GM19035 (cell line): ENCODE measurements around the gene ADSL.
A peak's percentile ranks its signal among the peaks of the same experiment; 100 is the strongest.
"Not testable (repeated sequence)": the region's sequence is repeated elsewhere in the genome, so short reads cannot be mapped to it uniquely, and the experiment has no call there.

Experiments used
- ATAC-seq: cut with Tn5 transposase; IDR thresholded peaks from one replicate; pipeline ENCODE4 v1.9.1; 2021; ENCODE audit not compliant: unreplicated experiment

ADSL gene

DNA sequence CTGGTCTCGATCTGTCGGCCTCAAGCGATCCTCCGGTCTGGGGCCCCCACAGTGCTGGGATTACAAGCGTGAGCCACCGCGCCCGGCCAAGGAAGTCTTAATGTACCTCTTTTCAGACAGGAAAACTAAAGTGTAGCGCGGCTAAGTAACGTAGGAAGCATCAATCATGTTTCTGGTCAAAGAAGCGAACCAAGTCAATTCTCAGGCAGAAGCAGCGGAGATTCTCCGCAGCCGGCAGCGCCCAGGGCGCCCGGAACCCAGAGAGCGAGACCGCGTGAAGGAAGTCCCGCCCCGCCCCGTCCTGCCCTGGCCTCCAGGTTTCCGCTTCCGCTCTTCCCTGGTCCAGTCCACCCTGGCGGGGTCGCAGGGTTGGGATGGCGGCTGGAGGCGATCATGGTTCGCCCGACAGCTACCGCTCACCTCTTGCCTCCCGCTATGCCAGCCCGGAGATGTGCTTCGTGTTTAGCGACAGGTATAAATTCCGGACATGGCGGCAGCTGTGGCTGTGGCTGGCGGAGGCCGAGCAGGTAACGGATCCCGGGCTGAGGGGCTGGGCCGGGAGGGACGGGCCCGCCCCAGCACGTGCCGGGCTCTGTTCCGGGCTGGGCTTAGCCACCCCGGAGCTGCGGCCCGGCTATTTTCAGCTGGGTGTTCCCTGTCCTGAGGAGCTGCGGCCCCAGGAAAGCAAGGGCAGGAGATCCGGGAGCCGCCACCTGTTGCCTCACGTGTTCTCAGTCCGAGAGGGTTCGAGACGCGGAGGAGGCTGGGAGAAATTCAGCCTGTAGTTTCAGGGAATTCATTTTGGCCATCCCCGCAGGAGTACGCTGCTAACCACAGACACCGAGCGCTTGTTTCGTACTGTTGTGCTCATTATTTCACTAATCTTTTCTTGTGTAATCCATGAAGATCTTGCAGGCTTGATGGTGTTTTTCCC, at the start of gene ADSL:
Gene ADSL (plus strand): TSS at position 316 of the 934 bp plus-strand sequence. CDS start 59 bp downstream, at position 375.
- peak; percentile 79 for ATAC-seq

DNA sequence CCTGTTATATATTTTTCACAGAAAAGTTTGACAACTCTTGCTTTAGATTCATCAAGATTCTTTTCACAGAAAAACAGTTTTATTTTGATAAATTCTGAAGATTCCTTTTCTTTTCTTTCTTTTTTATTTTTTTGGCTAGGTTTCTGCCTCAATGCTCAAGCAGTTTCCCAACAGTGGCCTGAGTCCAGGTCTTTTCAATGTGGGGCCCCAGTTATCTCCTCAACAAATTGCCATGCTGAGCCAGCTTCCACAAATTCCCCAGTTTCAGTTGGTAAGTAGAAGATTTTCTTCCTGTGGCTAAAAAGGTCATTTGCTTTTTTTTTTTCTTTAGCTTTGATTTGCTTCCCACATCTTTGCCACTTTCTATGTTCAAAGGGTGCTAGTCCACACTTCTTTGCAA, 46.0 kb upstream of the ADSL start:
- ATAC-seq, result no peak

DNA sequence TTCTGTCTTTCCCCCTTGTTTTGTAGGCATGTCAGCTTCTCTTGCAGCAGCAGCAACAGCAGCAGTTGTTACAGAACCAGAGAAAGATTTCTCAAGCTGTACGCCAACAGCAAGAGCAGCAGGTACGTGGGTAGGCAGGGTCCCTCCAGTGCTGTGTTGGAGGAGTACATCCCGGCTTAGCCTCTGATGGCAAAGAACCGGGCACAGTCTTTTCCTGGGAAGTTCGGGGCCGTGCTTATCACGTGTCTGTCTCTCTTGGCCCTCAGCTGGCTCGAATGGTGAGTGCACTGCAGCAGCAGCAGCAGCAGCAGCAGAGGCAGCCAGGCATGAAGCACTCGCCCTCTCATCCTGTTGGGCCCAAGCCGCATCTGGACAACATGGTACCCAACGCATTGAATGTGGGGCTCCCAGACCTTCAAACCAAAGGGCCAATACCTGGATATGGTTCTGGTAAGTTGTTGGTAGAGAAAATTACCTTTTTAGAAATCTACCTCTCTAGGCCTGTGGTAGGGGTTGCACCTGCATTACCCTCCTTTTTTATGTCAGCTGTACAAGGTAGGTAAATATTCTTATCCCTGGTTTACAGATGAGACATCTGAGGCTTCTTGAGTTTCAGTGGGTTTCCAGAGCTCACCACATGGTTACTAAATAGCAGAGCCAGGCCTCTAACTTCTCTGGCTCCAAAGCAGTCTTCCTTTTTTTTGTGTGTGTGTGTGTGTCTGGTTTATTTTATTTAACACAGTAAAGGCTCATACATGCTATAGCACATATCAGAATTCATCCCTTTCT, 45.2 kb upstream of the ADSL start:
- ATAC-seq, result no peak

GRCh38 chr22:40302149-40302548, 44.2 kb upstream of the ADSL start:
- ATAC-seq, result no peak

- ATAC-seq, result no peak
Measured at GRCh38 chr22:40305625-40306024, 40.7 kb upstream of the ADSL start.

GRCh38 chr22:40308999-40309573, 37.2 kb upstream of the ADSL start:
- ATAC-seq, result no peak

GRCh38 chr22:40309631-40310030, 36.7 kb upstream of the ADSL start:
- no peak for ATAC-seq

- no peak for ATAC-seq
Measured at GRCh38 chr22:40310081-40310767, 36.1 kb upstream of the ADSL start.

- ATAC-seq, result no peak
Measured at GRCh38 chr22:40310768-40311120, 35.6 kb upstream of the ADSL start.

GRCh38 chr22:40311646-40312045, 34.7 kb upstream of the ADSL start:
- ATAC-seq, result not testable (repeated sequence)

DNA sequence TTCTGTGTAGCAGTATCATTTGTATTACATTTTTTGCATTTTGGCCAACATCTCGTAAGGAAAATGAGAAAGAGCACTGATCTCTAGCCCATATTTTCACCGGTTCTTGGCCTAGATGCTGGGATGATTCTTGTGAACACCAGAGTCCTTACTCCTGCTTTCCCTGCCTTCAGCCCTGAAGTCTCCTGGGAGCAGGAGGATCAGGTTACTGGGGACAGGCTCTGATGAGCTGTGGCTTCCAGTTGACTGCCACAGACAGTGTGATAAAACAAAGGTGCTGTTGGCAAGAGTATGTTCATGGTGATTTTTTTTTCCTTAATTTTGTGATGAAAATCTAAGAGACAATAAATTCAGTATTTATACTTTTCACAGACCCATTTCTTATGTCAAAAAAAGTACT, 34.2 kb upstream of the ADSL start:
- ATAC-seq, result no peak

DNA sequence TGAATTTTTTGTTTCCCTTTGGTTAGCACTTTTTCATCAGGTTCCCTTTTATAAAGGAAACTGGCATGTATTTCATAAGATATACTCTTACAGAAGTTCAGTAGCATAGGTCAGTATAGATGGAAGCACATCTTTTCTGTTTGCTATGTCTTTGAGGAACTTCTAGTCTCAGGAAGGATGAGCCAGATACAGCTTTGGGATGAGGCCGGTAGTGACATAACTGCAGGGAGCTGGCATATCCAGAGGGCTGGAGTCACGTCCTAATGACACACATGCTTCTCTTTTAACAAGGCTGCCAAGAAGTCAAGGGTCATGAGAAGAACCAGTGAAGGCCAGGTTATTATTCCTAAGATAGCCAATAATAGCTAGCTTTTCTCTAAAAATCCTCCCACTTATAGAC, 33.3 kb upstream of the ADSL start:
- ATAC-seq, result no peak

GRCh38 chr22:40314041-40314440, 32.3 kb upstream of the ADSL start:
- no peak for ATAC-seq

GRCh38 chr22:40320687-40321086, 25.6 kb upstream of the ADSL start:
- no peak for ATAC-seq

DNA sequence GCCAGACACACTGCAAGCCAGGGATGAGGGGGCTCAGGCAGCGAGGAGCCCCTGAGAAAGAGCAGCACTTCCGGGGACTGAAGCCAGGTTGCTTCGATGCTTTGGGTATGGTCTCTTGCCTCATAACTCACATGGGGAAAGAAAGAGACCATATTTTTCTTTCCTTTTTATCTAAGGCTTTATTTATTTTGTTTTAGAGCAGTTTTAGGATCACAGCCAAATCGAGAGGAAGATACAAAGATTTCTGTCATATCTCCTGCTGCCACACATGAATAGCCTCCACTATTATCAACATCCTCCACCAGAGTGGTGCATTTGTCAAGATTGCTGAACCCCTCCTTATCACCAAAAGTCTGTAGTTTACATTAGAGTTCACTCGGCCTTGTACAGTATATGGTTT, 24.3 kb upstream of the ADSL start:
- no peak for ATAC-seq

DNA sequence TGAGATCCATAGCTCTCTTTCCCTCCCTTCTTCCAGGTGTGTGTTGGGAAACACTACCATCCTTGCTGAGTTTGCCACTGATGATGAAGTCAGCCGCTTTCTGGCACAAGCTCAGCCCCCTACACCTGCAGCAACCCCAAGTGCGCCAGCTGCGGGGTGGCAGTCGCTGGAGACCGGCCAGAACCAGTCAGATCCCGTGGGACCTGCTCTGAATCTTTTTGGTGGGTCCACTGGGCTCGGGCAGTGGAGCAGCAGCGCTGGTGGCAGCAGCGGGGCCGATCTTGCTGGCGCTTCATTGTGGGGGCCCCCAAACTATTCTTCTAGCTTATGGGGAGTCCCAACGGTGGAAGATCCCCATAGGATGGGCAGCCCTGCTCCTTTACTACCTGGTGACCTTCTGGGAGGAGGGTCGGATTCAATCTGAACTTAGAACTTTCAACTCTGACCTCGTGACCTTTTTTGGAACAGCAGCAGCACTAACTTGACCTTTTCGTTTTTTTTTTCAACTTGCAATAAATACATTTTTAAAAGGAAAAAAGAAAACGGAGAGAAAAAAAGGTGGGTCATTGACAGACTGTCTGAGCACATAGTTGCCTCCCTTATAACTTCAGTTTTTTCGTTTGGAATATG, 23.4 kb upstream of the ADSL start:
- ATAC-seq, result no peak

DNA sequence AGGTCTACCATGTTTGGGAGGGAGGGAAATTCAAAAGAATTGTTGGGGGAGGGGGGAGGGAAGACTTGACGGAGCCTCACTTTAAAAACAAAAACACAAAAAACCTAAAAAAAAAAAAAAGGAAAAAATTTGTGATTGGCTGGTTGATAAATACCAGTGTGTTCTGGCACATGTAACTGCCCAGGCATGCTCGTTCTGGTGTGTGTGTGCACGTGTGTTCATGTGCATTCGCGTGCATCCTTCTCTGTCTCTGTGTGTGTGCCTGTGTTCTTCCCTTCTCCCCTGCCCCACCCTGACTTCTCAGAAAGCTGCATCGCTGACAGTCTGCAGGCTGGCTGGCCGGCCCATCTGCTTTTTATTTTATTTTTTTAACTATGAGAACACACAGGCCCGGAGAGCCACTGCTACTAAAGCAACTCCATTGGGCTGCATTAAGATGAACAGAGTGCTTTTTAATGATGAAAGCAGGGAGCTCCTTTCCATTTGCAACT, 22.6 kb upstream of the ADSL start:
- no peak for ATAC-seq

GRCh38 chr22:40324468-40325305, 21.6 kb upstream of the ADSL start:
- no peak for ATAC-seq

- ATAC-seq, result no peak
Measured at GRCh38 chr22:40325315-40325714, 21.0 kb upstream of the ADSL start.
